ENCODE data around the gene RAB17. TPM values are rescaled to one million over a fixed set of nuclear protein-coding genes. Genes with fewer than 3 reads are reported as not detected.

Gene RAB17
- total RNA-seq, 1 experiment from 2014 or later = 41.8 TPM

DNA sequence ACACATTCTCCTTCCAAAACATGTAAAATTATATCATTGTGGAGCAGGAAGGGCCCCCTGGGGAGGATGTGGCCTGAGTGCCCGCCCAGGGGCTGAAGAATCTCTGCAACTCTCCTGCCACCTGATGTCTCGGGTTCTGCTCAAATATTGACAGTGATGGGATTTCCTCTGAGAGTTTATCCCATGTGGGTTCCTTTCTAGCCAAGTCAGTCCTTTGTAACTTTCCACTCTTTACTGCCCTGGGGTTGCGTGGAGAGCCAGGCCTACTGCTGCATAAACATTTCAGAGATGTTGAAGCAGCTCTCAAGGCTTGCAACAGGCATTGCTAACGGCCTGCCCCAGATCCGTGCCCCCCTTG lies 4.0 kb upstream of the RAB17 start:
- DNase-seq (ENCODE audit: low read depth, low spot score) (no peak), ATAC-seq (no peak)
- CTCF ChIA-PET = no interaction called here

More for the DNA sequence above, 4.0 kb upstream of the RAB17 start:
- intact Hi-C loops (cut with micrococcal nuclease) = no loop called here
- no TSS peak for BruUV-seq (replicated peaks)
- Histone ChIP-seq H4K20me1 (ENCODE audit: insufficient read depth) (no peaks in the 10 kb centered on the region), H2AFZ (ENCODE audit: low read depth, low read length, poor library complexity, severe bottlenecking) (no peak overlapping the region), H3K27ac (ENCODE audit: low read depth, low read length) (no peak overlapping the region; the same call in 1 of the 2 replicates), H3K36me3 (ENCODE audit: control insufficient read depth in 1 of 2, insufficient read depth in 2 of 2, low read length in 2 of 2) (no peaks in the 10 kb centered on the region), H3K9me3 (ENCODE audit: control insufficient read depth in 1 of 2, insufficient read depth in 1 of 2, low read depth in 1 of 2, low read length in 2 of 2) (no peaks in the 10 kb centered on the region), H3K4me3 (replicated peaks in 1 of 2; ENCODE audit: low read depth in 1 of 2, low read length in 2 of 2) (no peak overlapping the region), H3K27me3 (ENCODE audit: insufficient read depth, low read length) (no peaks in the 10 kb centered on the region), H3K9ac (ENCODE audit: low read length) (no peak overlapping the region), H3K4me1 (ENCODE audit: control insufficient read depth in 1 of 2, insufficient read depth in 2 of 2, low read length in 2 of 2) (peaks cover 9 to 28% of the 10 kb centered on the region in 2 experiments; a peak in 3 of 4 replicates), H3K79me2 (ENCODE audit: insufficient read depth, low read length) (peaks cover 6% of the 10 kb centered on the region), H3K4me2 (ENCODE audit: low read length) (no peak overlapping the region), H3K9me2 (ENCODE audit: insufficient read depth) (no peaks in the 10 kb centered on the region)
- ChIA-PET POLR2A (no interaction called here), RAD21 (ENCODE audit: low non-redundant PET in 1 of 2, low total read pairs in 2 of 2, uncharacterized antibody in 2 of 2, unreplicated experiment in 2 of 2) (no interaction called here)
- TF ChIP-seq CEBPB (IDR thresholded peaks at IDR 0.05; ENCODE audit: low read depth) (no peak), TCF7L2 (IDR thresholded peaks at IDR 0.05; ENCODE audit: borderline replicate concordance, extremely low read depth, insufficient read depth, insufficient read length) (no peak), POLR2AphosphoS5 (IDR thresholded peaks at IDR 0.05; ENCODE audit: low read depth, low read length) (no peak), RAD21 (IDR thresholded peaks at IDR 0.05; ENCODE audit: low read depth) (no peak), SRF (IDR thresholded peaks at IDR 0.05; ENCODE audit: low read depth) (no peak), FOSL1 (IDR thresholded peaks at IDR 0.05; ENCODE audit: low read depth) (no peak), POLR2A (IDR thresholded peaks at IDR 0.05; ENCODE audit: borderline replicate concordance, extremely low read depth, insufficient read depth, insufficient read length) (no peak), SP1 (IDR thresholded peaks at IDR 0.05; ENCODE audit: low read depth) (no peak), JUND (IDR thresholded peaks at IDR 0.05) (no peak), ZFX (IDR thresholded peaks at IDR 0.05) (no peak), EZH2 (IDR thresholded peaks at IDR 0.05) (no peak), YY1 (IDR thresholded peaks at IDR 0.05; ENCODE audit: extremely low read depth, insufficient replicate concordance, low read depth, low read length) (no peak), SIN3A (IDR thresholded peaks at IDR 0.05; ENCODE audit: low read depth) (no peak)
- TF ChIP-seq, protein P1, sequence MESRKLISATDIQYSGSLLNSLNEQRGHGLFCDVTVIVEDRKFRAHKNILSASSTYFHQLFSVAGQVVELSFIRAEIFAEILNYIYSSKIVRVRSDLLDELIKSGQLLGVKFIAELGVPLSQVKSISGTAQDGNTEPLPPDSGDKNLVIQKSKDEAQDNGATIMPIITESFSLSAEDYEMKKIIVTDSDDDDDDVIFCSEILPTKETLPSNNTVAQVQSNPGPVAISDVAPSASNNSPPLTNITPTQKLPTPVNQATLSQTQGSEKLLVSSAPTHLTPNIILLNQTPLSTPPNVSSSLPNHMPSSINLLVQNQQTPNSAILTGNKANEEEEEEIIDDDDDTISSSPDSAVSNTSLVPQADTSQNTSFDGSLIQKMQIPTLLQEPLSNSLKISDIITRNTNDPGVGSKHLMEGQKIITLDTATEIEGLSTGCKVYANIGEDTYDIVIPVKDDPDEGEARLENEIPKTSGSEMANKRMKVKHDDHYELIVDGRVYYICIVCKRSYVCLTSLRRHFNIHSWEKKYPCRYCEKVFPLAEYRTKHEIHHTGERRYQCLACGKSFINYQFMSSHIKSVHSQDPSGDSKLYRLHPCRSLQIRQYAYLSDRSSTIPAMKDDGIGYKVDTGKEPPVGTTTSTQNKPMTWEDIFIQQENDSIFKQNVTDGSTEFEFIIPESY (IDR thresholded peaks at IDR 0.05; ENCODE audit: extremely low read depth, insufficient replicate concordance, low read length) = no peak
- TF ChIP-seq, protein P2, sequence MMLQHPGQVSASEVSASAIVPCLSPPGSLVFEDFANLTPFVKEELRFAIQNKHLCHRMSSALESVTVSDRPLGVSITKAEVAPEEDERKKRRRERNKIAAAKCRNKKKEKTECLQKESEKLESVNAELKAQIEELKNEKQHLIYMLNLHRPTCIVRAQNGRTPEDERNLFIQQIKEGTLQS (IDR thresholded peaks at IDR 0.05) = no peak
- TF ChIP-seq, protein P3, sequence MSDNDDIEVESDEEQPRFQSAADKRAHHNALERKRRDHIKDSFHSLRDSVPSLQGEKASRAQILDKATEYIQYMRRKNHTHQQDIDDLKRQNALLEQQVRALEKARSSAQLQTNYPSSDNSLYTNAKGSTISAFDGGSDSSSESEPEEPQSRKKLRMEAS (IDR thresholded peaks at IDR 0.05) = no peak
- TF ChIP-seq, protein P4, sequence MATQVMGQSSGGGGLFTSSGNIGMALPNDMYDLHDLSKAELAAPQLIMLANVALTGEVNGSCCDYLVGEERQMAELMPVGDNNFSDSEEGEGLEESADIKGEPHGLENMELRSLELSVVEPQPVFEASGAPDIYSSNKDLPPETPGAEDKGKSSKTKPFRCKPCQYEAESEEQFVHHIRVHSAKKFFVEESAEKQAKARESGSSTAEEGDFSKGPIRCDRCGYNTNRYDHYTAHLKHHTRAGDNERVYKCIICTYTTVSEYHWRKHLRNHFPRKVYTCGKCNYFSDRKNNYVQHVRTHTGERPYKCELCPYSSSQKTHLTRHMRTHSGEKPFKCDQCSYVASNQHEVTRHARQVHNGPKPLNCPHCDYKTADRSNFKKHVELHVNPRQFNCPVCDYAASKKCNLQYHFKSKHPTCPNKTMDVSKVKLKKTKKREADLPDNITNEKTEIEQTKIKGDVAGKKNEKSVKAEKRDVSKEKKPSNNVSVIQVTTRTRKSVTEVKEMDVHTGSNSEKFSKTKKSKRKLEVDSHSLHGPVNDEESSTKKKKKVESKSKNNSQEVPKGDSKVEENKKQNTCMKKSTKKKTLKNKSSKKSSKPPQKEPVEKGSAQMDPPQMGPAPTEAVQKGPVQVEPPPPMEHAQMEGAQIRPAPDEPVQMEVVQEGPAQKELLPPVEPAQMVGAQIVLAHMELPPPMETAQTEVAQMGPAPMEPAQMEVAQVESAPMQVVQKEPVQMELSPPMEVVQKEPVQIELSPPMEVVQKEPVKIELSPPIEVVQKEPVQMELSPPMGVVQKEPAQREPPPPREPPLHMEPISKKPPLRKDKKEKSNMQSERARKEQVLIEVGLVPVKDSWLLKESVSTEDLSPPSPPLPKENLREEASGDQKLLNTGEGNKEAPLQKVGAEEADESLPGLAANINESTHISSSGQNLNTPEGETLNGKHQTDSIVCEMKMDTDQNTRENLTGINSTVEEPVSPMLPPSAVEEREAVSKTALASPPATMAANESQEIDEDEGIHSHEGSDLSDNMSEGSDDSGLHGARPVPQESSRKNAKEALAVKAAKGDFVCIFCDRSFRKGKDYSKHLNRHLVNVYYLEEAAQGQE (IDR thresholded peaks at IDR 0.05; ENCODE audit: low read depth) = no peak
